ENCODE results near the gene CXCR2.
A peak's percentile ranks its signal among the peaks of the same experiment; 100 is the strongest.
"Not testable (repeated sequence)": the region's sequence is repeated elsewhere in the genome, so short reads cannot be mapped to it uniquely, and the experiment has no call there.

Gene CXCR2

GRCh38 chr2:218130822-218131221 is 5.0 kb downstream of the CXCR2 start:
- no peak for DNase-seq

- DNase-seq = no peak
Observed at GRCh38 chr2:218137514-218137913, 11.7 kb downstream of the CXCR2 start.

GRCh38 chr2:218138047-218138446 is 12.2 kb downstream of the CXCR2 start:
- DNase-seq = no peak

- no peak for DNase-seq
Observed at GRCh38 chr2:218145124-218145523, 19.3 kb downstream of the CXCR2 start.

- no peak for DNase-seq
Observed at GRCh38 chr2:218146056-218146455, 20.2 kb downstream of the CXCR2 start.

GRCh38 chr2:218149098-218149497 is 23.3 kb downstream of the CXCR2 start:
- no peak for DNase-seq

- DNase-seq = no peak
Observed at GRCh38 chr2:218149848-218150440, 24.1 kb downstream of the CXCR2 start.

GRCh38 chr2:218152172-218152571 is 26.3 kb downstream of the CXCR2 start:
- no peak for DNase-seq

GRCh38 chr2:218152777-218153176 is 26.9 kb downstream of the CXCR2 start:
- DNase-seq = no peak

- DNase-seq = no peak
Observed at GRCh38 chr2:218155953-218156479, 30.2 kb downstream of the CXCR2 start.

- DNase-seq = no peak
Observed at GRCh38 chr2:218161644-218162043, 35.8 kb downstream of the CXCR2 start.

- DNase-seq = no peak
Observed at GRCh38 chr2:218162814-218163213, 37.0 kb downstream of the CXCR2 start.

GRCh38 chr2:218166791-218167190 is 41.0 kb downstream of the CXCR2 start, which contains the start of gene CXCR1:
Gene CXCR1, minus strand, starts transcription at chr2:218166962. Its CDS starts 1,751 bp downstream, at chr2:218165211.
- peak in 1 of 2 experiments; percentile 8 for DNase-seq

GRCh38 chr2:218168016-218168415 is 42.2 kb downstream of the CXCR2 start:
- DNase-seq = no peak

GRCh38 chr2:218168635-218169462 is 43.0 kb downstream of the CXCR2 start:
- DNase-seq = peak; percentile 71 to 76

- DNase-seq = no peak
Observed at GRCh38 chr2:218169757-218170546, 44.1 kb downstream of the CXCR2 start.

- not testable (repeated sequence) for DNase-seq
Observed at GRCh38 chr2:218171744-218172143, 45.9 kb downstream of the CXCR2 start.

- DNase-seq = no peak
Observed at GRCh38 chr2:218172845-218173244, 47.0 kb downstream of the CXCR2 start.

- no peak for DNase-seq
Observed at GRCh38 chr2:218179782-218180181, 54.0 kb downstream of the CXCR2 start.

- DNase-seq = no peak
Observed at GRCh38 chr2:218180467-218181114, 54.8 kb downstream of the CXCR2 start.

GRCh38 chr2:218184331-218184730 is 58.5 kb downstream of the CXCR2 start:
- DNase-seq = no peak

GRCh38 chr2:218186355-218186766 is 60.5 kb downstream of the CXCR2 start:
- peak; percentile 73 to 76 for DNase-seq

Data from activated CD4-positive, alpha-beta T cell treated with anti-CD3 and anti-CD28 coated beads, Interleukin-2, amount 50 U/mL, for 48 hours (primary cell).